Mammary epithelial cell (primary cell): ENCODE data around the gene ADCY10.

Experiments used
- EZH2 ChIP-seq: IDR thresholded peaks from 2 replicates; pipeline ENCODE4 v1.6.1; 2012; ENCODE audit warnings: low read length, inconsistent platforms, borderline replicate concordance
- TF ChIP-seq, protein P1 (sequence below), 2 donors: IDR thresholded peaks in 1 of 2; conservative IDR thresholded peaks in 1 of 2; 2 replicates each; pipeline ENCODE4 v1.5.1; 2011 to 2012; ENCODE audit warnings: inconsistent platforms in 2 of 2, low read length in 2 of 2, mild to moderate bottlenecking in 2 of 2, control low read depth in 1 of 2, low read depth in 1 of 2; ENCODE audit not compliant: insufficient read depth in 1 of 2; ENCODE audit errors: extremely low read depth in 1 of 2

- TF ChIP-seq, protein P1, sequence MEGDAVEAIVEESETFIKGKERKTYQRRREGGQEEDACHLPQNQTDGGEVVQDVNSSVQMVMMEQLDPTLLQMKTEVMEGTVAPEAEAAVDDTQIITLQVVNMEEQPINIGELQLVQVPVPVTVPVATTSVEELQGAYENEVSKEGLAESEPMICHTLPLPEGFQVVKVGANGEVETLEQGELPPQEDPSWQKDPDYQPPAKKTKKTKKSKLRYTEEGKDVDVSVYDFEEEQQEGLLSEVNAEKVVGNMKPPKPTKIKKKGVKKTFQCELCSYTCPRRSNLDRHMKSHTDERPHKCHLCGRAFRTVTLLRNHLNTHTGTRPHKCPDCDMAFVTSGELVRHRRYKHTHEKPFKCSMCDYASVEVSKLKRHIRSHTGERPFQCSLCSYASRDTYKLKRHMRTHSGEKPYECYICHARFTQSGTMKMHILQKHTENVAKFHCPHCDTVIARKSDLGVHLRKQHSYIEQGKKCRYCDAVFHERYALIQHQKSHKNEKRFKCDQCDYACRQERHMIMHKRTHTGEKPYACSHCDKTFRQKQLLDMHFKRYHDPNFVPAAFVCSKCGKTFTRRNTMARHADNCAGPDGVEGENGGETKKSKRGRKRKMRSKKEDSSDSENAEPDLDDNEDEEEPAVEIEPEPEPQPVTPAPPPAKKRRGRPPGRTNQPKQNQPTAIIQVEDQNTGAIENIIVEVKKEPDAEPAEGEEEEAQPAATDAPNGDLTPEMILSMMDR (conservative IDR thresholded peaks at IDR 0.05 in 1 of 2, IDR thresholded peaks at IDR 0.05 in 1 of 2; ENCODE audit: extremely low read depth in 1 of 2, insufficient read depth in 1 of 2, low read depth in 1 of 2, low read length in 2 of 2) = no peak
- TF ChIP-seq EZH2 = no peak
Measured at GRCh38 chr1:167815650-167816049, 98.3 kb downstream of the ADCY10 start.
